Stimulated activated CD8-positive, alpha-beta memory T cell treated with anti-CD3 and anti-CD28 coated beads, Interleukin-4, amount 100 ng/mL, for 1 hour (primary cell): ENCODE measurements around the gene TSKU.
A peak's percentile ranks its signal among the peaks of the same experiment; 100 is the strongest.
"Not testable (repeated sequence)": the region's sequence is repeated elsewhere in the genome, so short reads cannot be mapped to it uniquely, and the experiment has no call there.

Experiments used
- DNase-seq, 2 donors: peaks; one replicate each; pipeline ENCODE4 v3.0.0-alpha.2; 2020; ENCODE audit warnings: low read depth in 2 of 2, low spot score in 1 of 2

TSKU gene

DNA sequence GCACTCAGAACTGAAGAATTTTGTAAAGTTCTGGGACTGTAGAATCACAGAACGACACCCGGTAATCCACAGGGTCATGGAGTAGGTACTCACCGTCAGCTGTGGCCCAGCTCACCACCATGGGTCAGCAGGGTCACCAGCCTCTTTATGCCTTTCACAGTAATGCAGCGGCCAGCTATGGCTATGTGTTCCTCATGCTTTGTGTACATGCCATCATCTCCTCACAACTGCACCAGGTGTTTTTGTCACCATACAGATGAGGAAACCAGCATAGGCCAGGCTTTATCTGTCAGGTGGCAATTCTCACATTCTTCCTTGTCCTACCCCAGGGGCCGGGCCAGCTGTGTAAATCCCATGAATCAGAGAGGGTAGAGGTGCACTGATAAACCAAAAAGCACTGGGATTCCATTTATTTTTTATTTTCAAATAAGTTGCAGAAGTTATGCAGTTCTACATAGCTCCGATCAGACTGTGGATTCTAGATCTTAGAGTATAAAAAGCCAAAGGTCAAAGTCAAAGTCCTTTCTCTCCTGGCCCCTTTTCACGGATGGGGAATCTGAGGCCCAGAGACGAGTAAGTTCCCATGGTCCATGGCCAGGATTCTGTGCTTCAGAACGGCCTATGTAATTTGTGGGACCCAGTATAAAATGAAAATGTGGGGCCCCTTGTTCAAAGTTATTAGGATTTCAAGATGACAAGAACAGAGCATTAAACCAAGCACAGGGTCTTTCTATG is 17.5 kb downstream of the TSKU start:
- no peak for DNase-seq

GRCh38 chr11:76801225-76801624 is 18.1 kb downstream of the TSKU start:
- no peak for DNase-seq

- no peak for DNase-seq
These were observed 18.6 kb downstream of the TSKU start for GRCh38 chr11:76801736-76802135.

DNA sequence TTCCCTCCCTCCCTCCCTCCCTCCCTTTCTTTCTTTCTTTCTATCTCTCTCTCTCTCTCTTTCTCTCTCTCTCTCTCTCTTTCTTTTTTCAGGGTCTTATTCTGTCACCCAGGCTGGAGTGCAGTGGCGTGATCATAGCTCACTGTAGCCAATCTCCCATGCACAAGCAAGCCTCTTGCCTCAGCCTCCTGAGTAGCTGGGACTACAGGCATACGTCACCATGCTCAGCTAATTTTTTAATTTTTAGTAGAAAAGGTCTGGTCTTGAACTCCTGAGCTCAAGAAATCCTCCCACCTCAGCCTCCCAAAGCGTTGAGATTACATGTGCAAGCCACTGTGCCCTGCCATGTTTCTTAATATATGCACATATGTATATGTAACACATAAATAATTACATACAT is 19.0 kb downstream of the TSKU start:
- DNase-seq, result no peak

- DNase-seq, result no peak
These were observed 19.5 kb downstream of the TSKU start for GRCh38 chr11:76802621-76803020.

GRCh38 chr11:76803023-76803422 is 19.9 kb downstream of the TSKU start:
- DNase-seq, result no peak

DNA sequence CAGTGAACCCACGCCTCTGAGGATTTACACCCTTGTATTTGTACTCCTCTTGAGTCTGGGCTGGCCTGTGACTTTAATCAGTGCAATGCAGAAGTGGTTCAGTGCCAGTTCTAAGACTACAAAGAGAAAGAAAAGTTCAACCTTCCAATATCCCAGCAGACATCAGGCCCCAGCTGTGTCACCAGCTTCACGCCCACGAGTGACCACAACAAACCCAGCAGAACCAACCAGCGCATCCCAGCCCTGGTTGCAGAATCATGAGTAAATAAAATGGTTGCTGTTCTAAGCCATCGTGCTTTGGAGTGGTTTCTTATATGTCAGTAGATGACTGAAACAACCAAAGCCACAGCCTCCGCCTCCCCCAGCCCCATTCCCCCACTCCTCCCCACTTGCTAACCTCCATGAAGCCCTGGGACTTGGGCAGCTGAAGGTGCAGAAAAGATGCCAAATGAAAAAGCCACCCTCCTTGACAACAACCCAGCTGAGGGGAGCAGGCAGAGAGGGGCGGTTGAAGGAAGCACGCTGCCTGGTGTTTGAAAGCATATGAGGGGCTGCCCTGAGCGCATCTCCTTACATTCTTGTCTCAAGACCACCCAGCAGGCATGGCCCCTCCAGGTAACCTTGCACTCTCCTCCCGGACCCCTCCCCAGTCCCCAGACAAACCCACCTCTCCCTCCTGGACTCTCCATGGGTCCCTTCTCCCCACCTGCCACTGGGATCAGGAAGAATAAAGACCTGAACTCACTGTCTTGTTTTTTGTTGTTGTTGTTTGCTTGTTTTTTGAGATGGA is 20.9 kb downstream of the TSKU start:
- no peak for DNase-seq

GRCh38 chr11:76805206-76805913 is 22.2 kb downstream of the TSKU start:
- DNase-seq, result no peak

DNA sequence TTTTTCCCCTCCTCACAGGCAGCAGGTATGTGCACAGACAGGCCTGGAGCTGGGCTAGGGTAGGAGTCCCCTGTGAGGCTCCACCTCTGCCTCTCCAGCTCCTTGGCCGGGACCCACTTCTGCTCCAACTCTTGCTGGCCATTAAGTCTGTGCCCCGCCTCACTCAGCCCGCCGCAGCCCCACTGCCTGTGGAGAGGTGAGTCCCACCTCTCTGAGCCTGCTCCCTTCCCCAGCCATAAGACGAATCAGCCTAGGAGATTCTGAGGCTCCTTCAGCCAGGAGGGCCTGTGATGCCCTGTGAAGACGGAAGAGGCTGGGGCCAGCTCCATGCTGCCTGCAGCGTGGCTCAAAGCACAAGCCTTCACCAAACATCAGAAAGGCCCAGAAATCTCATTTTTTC is 23.0 kb downstream of the TSKU start:
- no peak for DNase-seq

DNA sequence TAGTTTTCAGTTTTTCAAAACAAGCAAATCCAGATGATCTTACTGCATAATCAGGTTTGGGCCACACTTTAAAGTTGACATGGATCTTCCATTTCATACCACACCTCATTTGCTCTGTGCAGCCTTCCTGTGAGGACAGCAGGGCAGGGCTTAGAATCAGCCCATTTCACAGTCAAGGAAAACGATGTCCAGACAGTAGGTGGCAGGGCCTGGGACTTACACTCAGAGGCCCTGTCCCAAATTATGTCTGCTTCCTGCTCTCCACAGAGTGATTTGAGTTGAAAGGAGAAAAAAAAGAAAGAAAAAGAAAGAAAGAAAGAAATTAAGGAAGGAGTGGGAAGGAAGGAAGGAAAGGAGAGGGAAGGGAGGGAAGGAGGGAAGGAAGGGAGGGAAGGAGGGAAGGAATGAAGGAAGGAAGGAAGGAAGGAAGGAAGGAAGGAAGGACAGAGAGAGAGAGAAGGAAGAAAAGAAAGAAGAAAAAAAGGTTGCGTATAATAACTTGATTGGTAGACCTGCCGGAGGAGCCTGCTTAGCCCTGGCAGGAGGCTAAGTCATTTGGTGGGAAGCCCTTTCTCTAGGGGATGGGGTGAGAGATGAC is 23.6 kb downstream of the TSKU start:
- DNase-seq, result no peak

DNA sequence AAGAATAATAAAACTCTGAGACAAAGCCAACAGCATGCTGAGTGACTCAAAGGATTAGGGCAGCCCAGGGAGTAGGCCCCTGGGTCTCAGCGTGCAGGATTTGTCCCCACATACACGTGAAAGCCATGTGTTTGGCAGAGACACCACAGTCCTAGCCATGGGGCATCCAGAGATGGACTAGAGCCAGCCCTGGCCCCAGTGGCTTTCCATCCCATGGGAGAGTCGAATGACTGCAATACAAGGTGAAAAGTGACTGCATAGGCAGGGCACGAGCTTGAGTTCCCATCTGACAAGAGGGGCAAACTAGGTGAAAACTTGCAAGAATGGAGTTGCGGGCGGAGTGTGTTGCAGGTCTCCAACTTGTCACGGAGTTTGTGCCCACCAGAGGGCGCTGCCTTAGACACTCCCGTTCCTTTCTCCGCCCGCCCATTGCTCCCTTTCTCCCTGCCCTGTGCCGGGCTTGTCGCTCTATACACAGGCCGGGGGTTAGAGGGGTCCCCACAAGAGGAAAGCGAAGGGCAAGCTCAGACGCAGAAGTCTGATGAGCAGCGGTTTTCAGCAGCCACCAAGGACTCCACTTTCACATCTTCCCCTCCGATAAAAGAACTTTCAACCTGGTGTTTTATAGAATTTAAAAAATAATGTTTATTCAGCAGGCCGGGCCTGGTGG is 24.2 kb downstream of the TSKU start:
- DNase-seq, result peak; percentile 33 to 46

GRCh38 chr11:76808171-76808570 is 25.0 kb downstream of the TSKU start:
- no peak for DNase-seq

- DNase-seq, result no peak
These were observed 25.8 kb downstream of the TSKU start for GRCh38 chr11:76808996-76809395.

DNA sequence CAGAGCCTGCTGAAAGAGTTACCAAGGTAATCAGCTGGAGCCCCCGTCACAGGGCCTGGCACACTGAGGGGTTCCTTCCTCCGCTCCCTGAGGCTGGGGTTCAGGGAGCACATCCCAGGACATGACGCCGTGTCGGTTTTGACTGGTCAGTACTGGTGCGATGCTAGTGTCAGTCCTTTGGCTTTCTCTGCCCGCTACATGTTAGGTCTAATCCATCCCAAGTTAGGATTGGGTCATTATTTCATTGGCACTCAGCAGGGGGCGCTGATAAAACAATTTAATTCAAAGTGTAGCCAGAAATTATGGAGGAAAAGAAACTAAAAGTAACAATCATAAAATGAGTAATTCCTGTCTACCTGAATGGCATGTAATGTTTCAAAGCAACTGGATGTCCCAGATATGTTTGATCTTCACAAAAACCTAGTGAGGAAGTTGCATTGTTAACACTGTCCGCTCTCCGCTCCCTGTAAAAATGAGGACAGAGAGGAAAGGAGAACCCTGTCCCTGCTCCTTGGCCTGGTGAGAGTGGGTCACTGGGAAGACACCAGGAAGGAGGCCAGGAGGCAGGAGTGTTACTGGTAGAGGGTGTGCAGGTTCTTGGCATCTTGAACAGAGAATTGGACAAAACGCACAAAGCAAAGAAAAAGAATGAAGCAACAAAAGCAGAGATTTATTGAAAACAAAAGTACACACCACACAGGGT is 27.1 kb downstream of the TSKU start:
- DNase-seq, result no peak

- DNase-seq, result no peak
These were observed 28.1 kb downstream of the TSKU start for GRCh38 chr11:76811259-76811658.

DNA sequence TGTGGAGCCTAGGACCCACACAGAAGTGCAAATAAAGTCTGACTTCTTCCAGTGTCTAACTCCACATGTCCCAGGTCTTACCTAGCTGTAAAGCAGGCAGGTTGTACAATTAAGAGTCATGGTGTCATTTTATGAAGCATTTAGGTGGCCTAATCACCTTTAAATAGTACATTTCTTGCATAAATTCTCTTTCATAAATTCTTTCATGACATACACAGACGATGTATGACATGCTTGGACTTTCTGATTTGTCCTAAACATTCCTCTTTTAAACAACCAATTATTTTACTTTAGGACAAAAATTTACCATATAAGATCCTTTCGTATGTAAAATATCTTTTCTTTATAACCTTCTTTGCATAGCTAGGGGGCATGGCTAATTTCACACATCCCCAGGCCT is 31.3 kb downstream of the TSKU start:
- DNase-seq, result no peak

GRCh38 chr11:76815678-76816077 is 32.5 kb downstream of the TSKU start:
- DNase-seq, result not testable (repeated sequence)

GRCh38 chr11:76820184-76820566 is 37.0 kb downstream of the TSKU start:
- DNase-seq, result no peak

GRCh38 chr11:76821396-76821795 is 38.2 kb downstream of the TSKU start:
- DNase-seq, result not testable (repeated sequence)

DNA sequence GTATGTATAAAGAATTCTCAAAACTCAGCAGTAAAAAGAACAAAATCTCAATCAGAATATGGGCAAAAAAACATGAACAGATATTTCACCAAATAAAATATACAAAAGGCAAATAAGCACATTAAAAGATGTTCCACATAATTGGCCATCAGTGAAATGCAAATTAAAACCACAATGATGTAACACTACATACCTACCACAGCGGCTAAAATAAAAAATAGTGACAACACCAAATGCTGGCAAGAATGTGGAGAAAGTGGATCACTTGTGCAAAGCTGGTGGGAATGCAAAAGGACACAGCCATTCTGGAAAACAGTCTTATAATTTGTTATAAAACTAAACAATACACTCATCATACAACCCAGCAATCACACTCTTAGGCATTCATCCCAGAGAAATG is 39.2 kb downstream of the TSKU start:
- no peak for DNase-seq
